HL-60 (cell line): ENCODE results near the gene CCDC88A.

ENCODE experiments used
- CTCF ChIP-seq: IDR thresholded peaks from one replicate; pipeline ENCODE4 v1.5.1; 2011; ENCODE audit warnings: low read length, control low read depth, inconsistent platforms; ENCODE audit not compliant: insufficient read depth
- GABPA ChIP-seq: IDR thresholded peaks from 2 replicates; pipeline ENCODE4 v1.6.1; 2012; ENCODE audit warnings: low read depth
- POLR2AphosphoS5 ChIP-seq: IDR thresholded peaks from 2 replicates; pipeline ENCODE4 v1.6.1; 2012; ENCODE audit warnings: low read depth
- REST ChIP-seq: IDR thresholded peaks from 2 replicates; pipeline ENCODE4 v1.6.1; 2012; ENCODE audit warnings: low read depth; ENCODE audit not compliant: insufficient replicate concordance
- SPI1 ChIP-seq: IDR thresholded peaks from 2 replicates; pipeline ENCODE4 v1.6.1; 2012; ENCODE audit warnings: low read depth, mild to moderate bottlenecking, borderline replicate concordance

GRCh38 chr2:55357927-55358326 is 61.7 kb downstream of the CCDC88A start:
- TF ChIP-seq CTCF (no peak), POLR2AphosphoS5 (no peak), REST (no peak), GABPA (no peak), SPI1 (no peak)
